Skin of body (tissue), 2 donors: ENCODE results near the gene RNF31. TPM values are rescaled to one million over a fixed set of nuclear protein-coding genes. Genes with fewer than 3 reads are reported as not detected.

Source experiments
- DNase-seq: peaks from one replicate; lab custom pipeline; 2025; lab: John Stamatoyannopoulos, UW
- total RNA-seq: library from RNA; depleted of rRNA; stranded (reverse); fragments of >200 nt; gene quantifications from one replicate; pipeline ENCODE4 v1.2.3, GENCODE V29; 2014

Gene RNF31
- total RNA-seq, 1 donor from 2014 or later: 24.2 TPM

DNA sequence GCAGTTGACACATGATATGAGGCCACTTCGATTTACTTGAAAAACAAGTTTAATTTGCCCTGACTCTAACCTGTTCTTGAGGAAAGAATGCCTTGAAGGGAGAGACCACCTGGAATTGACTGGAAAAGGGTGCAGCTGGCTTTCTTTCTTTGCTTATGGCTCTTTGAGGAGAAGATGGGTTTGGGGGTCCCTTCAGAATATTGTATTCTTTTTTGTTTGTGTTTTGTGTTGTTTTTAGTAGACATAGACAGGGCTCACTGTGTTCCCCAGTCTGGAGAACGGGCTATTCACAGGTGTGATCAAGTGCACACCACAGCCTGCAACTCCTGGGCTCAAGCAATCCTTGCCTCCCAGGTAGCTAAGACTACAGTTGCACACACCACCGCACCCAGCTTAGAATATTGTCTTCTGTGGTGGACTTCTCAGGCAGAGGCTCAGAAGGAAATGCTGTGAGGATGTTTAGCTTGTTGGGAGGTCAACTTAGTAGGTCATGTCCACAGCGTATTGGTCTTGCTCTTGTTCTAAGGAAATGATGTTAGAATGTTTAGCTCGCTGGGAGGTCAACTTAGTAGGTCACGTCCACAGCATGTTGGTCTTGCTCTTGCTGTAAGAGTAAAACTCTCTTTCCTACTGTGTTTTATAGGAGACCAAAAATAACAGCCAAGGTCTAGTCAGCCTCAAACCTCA lies 31.0 kb upstream of the RNF31 start:
- no peak for DNase-seq

- no peak for DNase-seq
Observed at GRCh38 chr14:24117179-24117578, 30.1 kb upstream of the RNF31 start.

GRCh38 chr14:24119691-24120090 lies 27.6 kb upstream of the RNF31 start:
- DNase-seq: no peak

- DNase-seq: no peak
Observed at GRCh38 chr14:24121210-24121609, 26.1 kb upstream of the RNF31 start.

DNA sequence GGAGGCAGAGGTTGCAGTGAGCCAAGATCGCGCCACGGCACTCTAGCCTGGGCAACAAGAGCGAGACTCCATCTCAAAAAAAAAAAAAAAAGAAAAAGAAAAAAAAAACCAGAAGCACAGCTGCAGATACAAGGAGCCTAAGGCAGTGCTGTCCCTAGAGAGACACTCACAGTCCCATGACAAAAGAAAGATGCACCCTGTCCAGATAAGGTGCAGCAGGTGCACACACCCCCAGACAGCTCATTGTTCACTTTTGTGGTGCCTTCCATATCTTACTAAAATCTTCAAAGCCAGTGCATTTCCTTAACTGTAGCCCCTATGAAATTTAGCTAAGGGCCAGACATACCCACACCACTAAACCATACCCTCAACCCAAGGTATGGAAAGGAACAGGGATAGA lies 24.9 kb upstream of the RNF31 start:
- no peak for DNase-seq

- no peak for DNase-seq
Observed at GRCh38 chr14:24122898-24123297, 24.4 kb upstream of the RNF31 start.

- DNase-seq: no peak
Observed at GRCh38 chr14:24123424-24124417, 23.6 kb upstream of the RNF31 start.

- DNase-seq: no peak
Observed at GRCh38 chr14:24126939-24127338, 20.4 kb upstream of the RNF31 start.

- DNase-seq: no peak
Observed at GRCh38 chr14:24127673-24128072, 19.6 kb upstream of the RNF31 start.

DNA sequence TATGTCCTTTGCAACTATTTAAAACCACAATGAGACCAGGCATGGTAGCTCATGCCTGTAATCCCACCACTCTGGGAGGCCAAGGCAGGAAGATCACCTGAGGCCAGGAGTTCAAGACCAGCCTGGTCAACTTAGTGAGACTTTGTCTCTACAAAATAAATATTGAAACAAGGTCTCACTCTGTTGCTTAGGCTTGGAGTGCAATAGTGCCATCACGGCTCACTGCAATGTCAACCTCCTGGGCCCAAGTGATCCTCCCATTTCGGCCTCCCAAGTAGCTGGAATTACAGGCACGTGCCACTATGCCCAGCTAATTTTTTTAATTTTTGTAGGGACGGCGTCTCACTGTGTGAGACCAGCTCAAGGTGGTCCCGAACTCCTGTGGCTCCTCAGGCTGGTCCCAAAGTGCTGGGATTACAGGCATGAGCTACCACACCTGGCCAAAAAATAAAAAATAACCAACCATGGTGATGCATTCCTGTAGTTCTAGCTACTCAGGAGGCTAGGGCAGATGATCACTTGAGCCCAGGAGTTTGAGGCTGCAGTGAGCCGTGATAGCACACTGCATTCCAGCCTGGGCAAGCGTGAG lies 17.8 kb upstream of the RNF31 start:
- DNase-seq: no peak

DNA sequence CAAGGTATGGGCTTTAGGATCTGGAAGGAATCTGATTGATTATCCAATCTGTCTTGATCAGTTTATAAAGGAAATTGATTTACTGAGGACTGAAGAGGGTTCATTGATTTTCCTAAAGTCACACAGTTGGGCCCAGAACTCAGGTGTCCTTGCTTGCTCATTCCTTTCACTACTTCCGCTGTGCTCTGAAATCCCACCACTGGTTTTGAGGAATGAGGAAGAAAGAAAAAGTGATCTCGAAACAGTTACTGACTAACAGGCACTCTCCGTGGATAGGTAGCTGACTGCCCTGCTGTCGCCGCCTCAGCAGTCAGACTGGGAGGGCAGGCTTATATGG lies 16.9 kb upstream of the RNF31 start, which contains the start of gene FITM1:
Gene FITM1 (plus strand): TSS at position 280 of the 337 bp plus-strand sequence. CDS start 905 bp downstream, outside the sequence.
- no peak for DNase-seq

DNA sequence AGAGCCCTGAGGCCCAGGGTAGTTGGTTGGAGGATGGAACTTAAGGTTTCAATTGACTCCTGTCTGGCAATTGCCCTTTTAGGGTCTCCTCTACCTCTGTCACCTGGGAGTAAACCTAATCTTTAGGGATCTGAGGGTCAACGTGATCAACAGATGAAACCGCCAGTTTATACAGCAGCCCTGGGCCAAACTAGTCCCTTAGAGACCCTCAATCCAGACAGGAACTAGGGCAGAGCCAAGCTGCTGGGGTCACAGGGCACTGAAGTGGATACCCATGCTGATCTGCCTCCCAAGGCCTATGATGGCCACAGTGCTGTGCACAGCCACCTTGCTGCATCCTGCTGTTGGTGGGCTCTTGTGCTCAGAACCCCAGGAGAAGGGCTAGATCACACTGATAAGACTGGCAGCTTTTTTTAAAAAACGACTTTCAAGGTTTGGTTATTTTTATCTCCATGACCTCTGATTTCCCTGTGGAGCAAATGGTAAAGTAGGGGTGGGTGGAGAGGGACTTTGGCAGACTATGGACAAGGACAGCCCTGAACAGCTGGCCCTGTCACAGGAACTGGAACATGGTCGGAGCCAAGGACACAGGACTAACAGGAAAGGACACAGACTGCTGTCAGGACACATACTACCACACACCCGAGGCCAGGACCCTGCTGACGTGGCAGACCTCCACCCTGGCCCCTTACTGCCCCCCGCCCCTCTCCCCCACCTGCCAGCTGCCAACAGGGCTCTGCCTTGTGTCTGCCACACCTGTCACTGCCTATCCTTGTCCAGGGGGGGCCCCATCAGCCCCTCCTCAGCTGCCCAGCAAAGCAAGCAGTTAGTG lies 16.4 kb upstream of the RNF31 start:
- DNase-seq: peak; percentile 12

GRCh38 chr14:24131549-24131966 lies 15.7 kb upstream of the RNF31 start:
- DNase-seq: no peak

- DNase-seq: no peak
Observed at GRCh38 chr14:24132061-24132685, 15.1 kb upstream of the RNF31 start.

- DNase-seq: no peak
Observed at GRCh38 chr14:24132976-24133375, 14.3 kb upstream of the RNF31 start.

DNA sequence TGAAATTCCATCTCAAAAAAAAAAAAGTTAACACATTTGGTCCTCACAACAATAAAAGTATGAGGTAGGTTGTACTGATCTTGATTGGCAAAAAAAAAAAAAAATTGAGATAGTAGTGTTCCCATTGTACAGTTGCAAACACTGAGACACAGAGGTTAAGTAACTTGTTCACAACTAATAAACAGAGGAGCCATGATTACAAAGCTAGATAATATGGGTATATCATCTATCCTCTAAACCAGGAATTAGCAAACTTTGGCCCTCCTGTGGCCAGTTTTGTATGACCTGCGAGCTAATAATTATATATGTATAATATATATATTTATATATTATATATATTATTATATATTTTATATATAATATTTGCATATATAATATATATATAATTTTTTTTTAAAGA lies 13.6 kb upstream of the RNF31 start:
- DNase-seq: no peak

DNA sequence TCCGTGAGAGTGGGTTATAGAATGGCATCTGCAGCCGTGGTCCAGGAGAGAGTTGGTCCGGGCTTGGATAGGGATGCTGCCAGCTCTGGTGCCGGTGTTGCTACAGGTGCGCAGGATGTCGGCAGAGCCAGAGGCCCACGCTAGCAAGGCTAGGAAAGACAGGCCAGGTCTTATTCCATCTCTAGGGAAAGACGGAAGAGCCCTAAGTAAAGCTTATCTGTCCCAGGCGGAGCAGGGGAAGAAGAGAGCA lies 11.8 kb upstream of the RNF31 start:
- no peak for DNase-seq

GRCh38 chr14:24135834-24136683 lies 11.2 kb upstream of the RNF31 start, which contains the start of gene PSME1:
Gene PSME1 (plus strand): TSS chr14:24136194. CDS start chr14:24136263, 69 bp downstream.
- DNase-seq: peak; percentile 80

- DNase-seq: no peak
Observed at GRCh38 chr14:24136684-24137528, 10.4 kb upstream of the RNF31 start.
